Body of pancreas (tissue), 4 donors: ENCODE results near the gene TPPP. TPM values are rescaled to one million over a fixed set of nuclear protein-coding genes. Genes with fewer than 3 reads are reported as not detected.
A peak's percentile ranks its signal among the peaks of the same experiment; 100 is the strongest.
"Not testable (repeated sequence)": the region's sequence is repeated elsewhere in the genome, so short reads cannot be mapped to it uniquely, and the experiment has no call there.

Source experiments
- ATAC-seq: fragments of 150-250 bp; one replicate; pipeline ENCODE4 v1.9.1; 2016
- DNase-seq, 4 donors: peaks; one replicate each; pipeline ENCODE4 v3.0.0-alpha.2; 2019
- H3K27ac ChIP-seq, 4 donors: fragments of 200-600 bp; sonication (generic); 1 replicate in 3 of 4; 2 replicates in 1 of 4; pipeline versions ENCODE4 v1.5.1 to v1.6.1; 2016 to 2019; ENCODE audit warnings: mild to moderate bottlenecking in 1 of 4, mixed read lengths in 1 of 4, moderate library complexity in 1 of 4
- H3K27me3 ChIP-seq, 2 donors: fragments of 200-600 bp; sonication (generic); one replicate each; pipeline ENCODE4 v1.6.0; 2016; ENCODE audit warnings: mild to moderate bottlenecking in 1 of 2
- H3K36me3 ChIP-seq, 2 donors: fragments of 200-600 bp; sonication (generic); replicated peaks in 1 of 2; 2 replicates each; pipeline ENCODE4 v1.5.1; 2016; ENCODE audit warnings: low read depth in 2 of 2; ENCODE audit not compliant: insufficient read depth in 1 of 2
- H3K4me1 ChIP-seq: fragments of 200-600 bp; sonication (generic); one replicate; pipeline ENCODE4 v1.6.0; 2016
- H3K4me3 ChIP-seq, 2 donors: fragments of 200-600 bp; sonication (generic); 1 replicate in 1 of 2; 2 replicates in 1 of 2; pipeline ENCODE4 v1.5.1; 2016 to 2019
- H3K9me3 ChIP-seq, 3 donors: fragments of 200-600 bp; sonication (generic); 1 replicate in 2 of 3; 2 replicates in 1 of 3; pipeline ENCODE4 v1.5.1; 2016
- POLR2A ChIP-seq, 3 donors: fragments of 450-650 bp; IDR thresholded peaks; one replicate each; pipeline ENCODE4 v1.6.1; 2016; ENCODE audit warnings: antibody characterized with exemption in 3 of 3, mild to moderate bottlenecking in 2 of 3
- WGBS, 2 donors: methylation state at CpG; one replicate each; pipeline ENCODE4 v1.1.5; 2017; 5-methylcytosine and 5-hydroxymethylcytosine counted together
- intact Hi-C: fragments of 100-400 bp; cut with DNase I; formaldehyde crosslinking; loops from one replicate; pipeline ENCODE4 v1.15.1; 2023
- total RNA-seq, 2 donors: library from RNA; depleted of rRNA; stranded (reverse); fragments of >200 nt; gene quantifications; one replicate each; pipeline ENCODE4 v1.1.0, GENCODE V29; 2016

Gene TPPP
- total RNA-seq, 2 donors from 2014 or later = 2.6 to 5.2 TPM

DNA sequence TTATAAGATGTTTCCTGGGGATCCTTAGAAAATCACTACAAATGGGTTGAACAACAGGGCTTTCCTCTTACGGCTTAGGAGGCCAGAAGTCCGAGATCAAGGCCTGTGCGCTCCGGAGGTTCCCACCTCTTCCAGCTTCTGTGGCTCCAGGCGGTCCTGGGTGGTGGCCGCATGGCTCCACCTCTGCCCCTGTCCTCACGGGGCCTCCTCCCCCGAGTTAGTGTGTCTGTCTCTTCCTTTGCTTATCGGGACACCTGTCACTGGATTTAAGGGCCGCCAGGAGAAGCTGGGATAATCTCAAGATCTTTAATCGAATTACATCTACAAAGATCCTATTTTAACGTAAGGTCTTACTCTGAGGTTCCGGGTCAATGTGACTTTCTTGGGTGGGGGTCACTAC lies 2.3 kb upstream of the TPPP start:
- H3K27ac ChIP-seq, intact Hi-C loops, H3K4me3 ChIP-seq, H3K4me1 ChIP-seq, H3K27me3 ChIP-seq, DNase-seq, ATAC-seq, H3K36me3 ChIP-seq, H3K9me3 ChIP-seq: not testable (repeated sequence)
- WGBS, 2 donors = no CpG with 5 or more reads among the region's 13 CpGs

DNA sequence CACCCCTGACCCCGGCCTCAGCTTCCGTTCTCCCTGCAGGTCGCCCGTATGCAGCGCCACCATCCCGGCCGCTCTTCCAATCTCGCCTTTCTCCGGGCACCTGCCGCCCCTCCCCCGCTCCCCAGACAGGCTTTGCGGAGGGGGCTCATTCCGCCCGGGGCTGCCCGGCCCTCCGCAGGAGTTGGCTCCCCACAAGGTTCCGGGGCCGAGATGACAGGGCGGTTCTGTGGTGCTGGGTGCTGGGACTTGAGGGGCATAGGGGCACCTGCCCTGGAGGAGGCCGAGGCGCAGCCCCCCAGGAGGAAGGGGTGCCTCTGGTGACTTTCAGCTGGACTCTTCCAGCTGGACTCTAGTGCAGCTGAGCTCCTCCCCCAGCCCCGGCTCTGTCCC lies 885 bp upstream of the TPPP start:
- H3K9me3 ChIP-seq, H3K36me3 ChIP-seq, intact Hi-C loops, DNase-seq, H3K27me3 ChIP-seq, H3K4me1 ChIP-seq, H3K27ac ChIP-seq, H3K4me3 ChIP-seq: not testable (repeated sequence)
- ATAC-seq = peak; percentile 4
- 12% methylated on average over 3 of the region's 22 CpGs; no CpG with 5 or more reads in 1 of the 2 donors for WGBS, 2 donors

DNA sequence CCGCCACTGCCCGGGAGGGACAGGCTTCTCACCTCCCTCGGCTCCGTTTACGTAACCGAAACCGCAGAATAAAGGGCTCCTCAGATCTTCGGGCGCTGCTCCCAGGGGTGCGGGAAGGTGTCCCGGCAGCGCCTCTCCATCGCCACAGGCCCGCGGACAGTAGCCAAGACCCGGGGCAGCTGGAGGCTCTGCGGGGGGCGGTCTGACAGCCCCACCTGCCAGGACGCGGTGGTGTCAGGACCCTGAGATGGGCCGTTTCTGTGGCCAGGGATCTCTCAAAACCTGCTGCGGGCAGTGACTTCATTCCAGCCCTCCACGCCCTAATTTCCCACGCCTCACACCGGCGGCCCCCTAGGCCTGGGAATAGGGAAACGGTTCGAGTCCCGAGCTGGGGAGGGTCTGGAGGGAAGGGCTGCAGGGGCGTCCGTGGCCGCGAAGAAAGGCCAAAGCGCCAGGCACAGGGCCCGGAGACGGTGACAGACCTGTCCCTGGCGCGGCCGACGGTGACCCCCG lies 567 bp downstream of the TPPP start:
- H3K4me3 ChIP-seq = peak overlapping the region in 1 of 2 donors; percentile 17
- H3K9me3 ChIP-seq, H3K4me1 ChIP-seq, intact Hi-C loops, H3K27me3 ChIP-seq, H3K36me3 ChIP-seq: not testable (repeated sequence)
- peak; percentile 14 for ATAC-seq
- H3K27ac ChIP-seq = peak overlapping the region in 2 of 4 donors; percentile 47 to 75
- peak in 1 of 4 donors; percentile 26 for DNase-seq
- 0 to 1% methylated on average over 1 to 18 of the region's 41 CpGs for WGBS, 2 donors

DNA sequence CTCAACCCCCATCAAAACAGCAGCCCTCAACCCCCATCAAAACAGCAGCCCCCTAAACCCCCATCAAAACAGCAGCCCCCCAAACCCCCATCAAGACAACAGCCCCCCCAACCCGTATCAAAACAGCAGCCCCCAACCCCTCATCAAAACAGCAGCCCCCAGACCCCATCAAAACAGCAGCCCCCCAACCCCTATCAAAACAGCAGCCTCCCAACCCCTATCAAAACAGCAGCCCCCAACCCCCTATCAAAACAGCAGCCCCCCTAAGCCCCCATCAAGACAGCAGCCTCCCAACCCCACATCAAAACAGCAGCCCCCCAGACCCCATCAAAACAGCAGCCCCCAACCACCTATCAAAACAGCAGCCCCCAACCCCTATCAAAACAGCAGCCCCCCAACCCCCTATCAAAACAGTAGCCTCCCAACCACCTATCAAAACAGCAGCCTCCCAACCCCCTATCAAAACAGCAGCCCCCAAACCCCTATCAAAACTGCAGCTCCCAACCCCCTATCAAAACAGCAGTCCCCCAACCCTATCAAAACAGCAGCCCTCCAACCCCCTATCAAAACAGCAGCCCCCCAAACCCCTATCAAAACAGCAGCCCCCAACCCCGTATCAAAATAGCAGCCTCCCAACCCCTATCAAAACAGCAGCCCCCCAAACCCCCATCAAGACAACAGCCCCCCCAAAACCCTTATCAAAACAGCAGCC lies 1.2 kb downstream of the TPPP start:
- DNase-seq (no peak), ATAC-seq (no peak)
- Histone ChIP-seq H3K4me3 (no peak overlapping the region), H3K9me3 (no peaks in the 10 kb centered on the region), H3K27me3 (no peaks in the 10 kb centered on the region), H3K36me3 (no peaks in the 10 kb centered on the region), H3K27ac (peak overlapping the region in 1 of 4 donors; percentile 75), H3K4me1 (no peaks in the 10 kb centered on the region)
- intact Hi-C loops = no loop called here
- WGBS, 2 donors = 14 to 18% methylated on average over 2 of the region's 2 CpGs
- TF ChIP-seq POLR2A (IDR thresholded peaks at IDR 0.05) = no peak

DNA sequence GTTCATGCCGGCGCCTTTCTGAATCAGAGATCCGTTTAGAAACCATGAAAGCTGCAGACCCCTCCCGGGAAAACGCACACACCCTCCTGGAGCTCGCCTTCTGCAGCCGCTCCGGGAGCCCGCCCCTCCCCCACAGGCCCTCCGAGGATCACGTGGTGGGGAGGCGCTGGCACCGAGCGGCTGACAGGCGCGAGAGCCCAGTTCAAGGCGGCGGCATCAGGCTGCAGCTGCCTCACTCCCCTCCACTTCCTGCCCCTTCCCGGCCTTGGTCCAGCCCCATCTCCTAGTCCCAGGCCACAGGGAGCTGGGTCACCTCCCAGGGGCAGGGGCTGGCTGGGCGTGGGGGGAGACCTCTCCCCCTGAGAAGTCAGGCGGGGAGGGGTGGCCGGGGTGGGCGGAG lies 2.1 kb downstream of the TPPP start:
- H3K4me3 ChIP-seq, H3K27ac ChIP-seq, H3K36me3 ChIP-seq, H3K4me1 ChIP-seq, ATAC-seq, H3K27me3 ChIP-seq, intact Hi-C loops, H3K9me3 ChIP-seq: not testable (repeated sequence)
- DNase-seq = peak in 1 of 4 donors; percentile 64
- WGBS, 2 donors = 0% methylated on average over 2 of the region's 23 CpGs; no CpG with 5 or more reads in 1 of the 2 donors

DNA sequence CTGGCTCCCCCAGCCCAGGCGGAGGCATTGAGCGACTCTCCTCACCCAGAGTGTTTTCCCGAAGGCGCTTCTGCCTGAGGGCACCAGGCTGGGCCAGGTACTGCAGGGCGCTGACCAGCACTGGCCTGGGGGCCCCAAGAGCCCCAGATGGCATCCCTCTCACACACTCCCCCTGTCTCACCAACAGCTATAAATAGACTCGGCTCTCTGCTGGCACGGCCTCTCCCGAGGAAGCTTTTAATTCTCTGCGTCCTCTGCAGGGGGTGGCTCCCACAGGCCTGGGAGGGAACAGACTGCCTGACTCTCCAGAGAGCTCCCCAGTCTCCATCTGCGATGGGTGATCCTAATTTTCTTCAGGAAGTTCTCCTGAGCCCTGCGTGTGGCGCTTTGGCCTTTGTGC lies 2.9 kb downstream of the TPPP start:
- H3K27ac ChIP-seq, intact Hi-C loops, H3K27me3 ChIP-seq, H3K36me3 ChIP-seq, H3K4me3 ChIP-seq, DNase-seq, H3K4me1 ChIP-seq, H3K9me3 ChIP-seq: not testable (repeated sequence)
- peak; percentile 6 for ATAC-seq
- WGBS, 2 donors = no CpG with 5 or more reads among the region's 12 CpGs

DNA sequence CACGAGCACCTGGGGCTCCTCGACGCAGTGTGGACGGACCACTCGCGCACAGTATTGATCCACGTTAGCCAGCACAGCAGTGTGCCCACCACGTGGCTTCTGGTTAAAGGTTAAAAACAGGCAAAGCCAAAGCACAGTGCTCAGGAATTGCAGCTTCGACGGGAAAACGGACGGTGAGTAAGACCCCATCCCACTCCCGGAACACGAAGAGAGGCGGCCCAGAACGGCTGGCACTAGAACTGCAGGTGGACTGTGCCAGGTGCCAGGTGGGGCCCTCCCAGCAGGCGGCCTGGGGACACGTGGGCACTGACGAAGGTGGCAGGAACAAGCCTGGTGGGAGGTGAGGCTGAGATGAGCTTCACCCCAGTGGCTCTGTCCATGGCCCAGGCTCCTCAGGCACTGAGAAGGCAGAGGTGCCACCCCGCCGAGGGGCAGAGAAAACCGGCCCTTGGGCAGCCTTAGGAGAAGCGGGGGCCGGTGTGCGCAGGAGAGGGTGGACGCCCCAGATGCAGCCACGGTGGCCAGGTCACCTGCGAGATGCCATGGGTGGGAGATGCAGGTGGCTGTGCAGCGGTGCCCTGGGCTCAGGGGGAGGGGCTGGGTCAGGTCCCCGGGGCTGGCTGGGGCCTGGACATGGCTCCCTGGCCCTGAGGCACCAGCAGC lies 4.7 kb downstream of the TPPP start:
- H3K36me3 ChIP-seq, DNase-seq, H3K9me3 ChIP-seq, ATAC-seq, H3K27me3 ChIP-seq, H3K4me3 ChIP-seq, H3K27ac ChIP-seq, intact Hi-C loops, H3K4me1 ChIP-seq: not testable (repeated sequence)
- WGBS, 2 donors = 80 to 91% methylated on average over 9 to 16 of the region's 30 CpGs

DNA sequence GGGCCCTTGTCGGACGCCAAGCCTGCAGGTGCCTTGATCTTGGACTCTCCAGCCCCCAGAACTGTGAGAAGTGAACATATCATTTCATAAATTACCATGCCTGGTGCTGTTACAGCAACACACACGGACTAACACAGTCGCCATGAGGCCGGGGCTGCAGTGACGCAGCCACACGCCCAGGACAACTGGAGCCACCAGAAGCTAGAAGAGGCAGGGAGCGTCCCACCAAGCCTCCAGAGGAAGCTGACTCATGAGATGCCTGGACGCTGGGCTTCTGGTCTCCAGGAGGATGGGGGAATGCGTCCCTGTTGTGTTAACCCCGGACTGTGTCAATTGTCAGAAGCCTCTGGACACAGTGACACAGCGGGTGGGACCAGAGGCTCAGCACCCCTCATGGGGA lies 6.2 kb downstream of the TPPP start:
- H3K4me1 ChIP-seq, H3K9me3 ChIP-seq, H3K36me3 ChIP-seq, ATAC-seq, DNase-seq, intact Hi-C loops, H3K27ac ChIP-seq, H3K4me3 ChIP-seq, H3K27me3 ChIP-seq: not testable (repeated sequence)
- WGBS, 2 donors = 93% methylated on average over 9 of the region's 12 CpGs; no CpG with 5 or more reads in 1 of the 2 donors

DNA sequence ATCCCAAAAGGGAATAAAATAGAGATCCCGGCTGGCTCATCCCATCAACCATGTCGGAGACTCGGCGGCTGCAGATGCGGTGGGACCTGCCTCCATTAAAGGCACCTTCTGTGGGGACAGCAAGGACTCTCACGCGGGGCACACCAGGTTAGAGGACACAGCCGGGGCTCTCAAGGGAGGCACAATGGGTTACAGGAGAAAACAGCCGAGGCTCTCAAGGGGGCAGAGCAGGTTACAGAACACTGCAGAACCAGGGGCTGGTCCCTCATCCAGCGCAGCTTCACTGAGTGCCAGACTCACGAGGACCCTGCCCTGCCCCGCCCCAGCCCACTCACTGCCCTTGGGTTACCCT lies 7.0 kb downstream of the TPPP start:
- H3K36me3 ChIP-seq, H3K27me3 ChIP-seq, H3K4me1 ChIP-seq, H3K27ac ChIP-seq, ATAC-seq, DNase-seq, H3K9me3 ChIP-seq, H3K4me3 ChIP-seq, intact Hi-C loops: not testable (repeated sequence)
- 89 to 90% methylated on average over 8 to 12 of the region's 12 CpGs for WGBS, 2 donors
